DMS153 (cell line): ENCODE measurements around the gene PGD.
A peak's percentile ranks its signal among the peaks of the same experiment; 100 is the strongest.
"Not testable (repeated sequence)": the region's sequence is repeated elsewhere in the genome, so short reads cannot be mapped to it uniquely, and the experiment has no call there.

ENCODE experiments used
- DNase-seq: peaks from one replicate; lab custom pipeline; 2025; lab: John Stamatoyannopoulos, UW

PGD gene

DNA sequence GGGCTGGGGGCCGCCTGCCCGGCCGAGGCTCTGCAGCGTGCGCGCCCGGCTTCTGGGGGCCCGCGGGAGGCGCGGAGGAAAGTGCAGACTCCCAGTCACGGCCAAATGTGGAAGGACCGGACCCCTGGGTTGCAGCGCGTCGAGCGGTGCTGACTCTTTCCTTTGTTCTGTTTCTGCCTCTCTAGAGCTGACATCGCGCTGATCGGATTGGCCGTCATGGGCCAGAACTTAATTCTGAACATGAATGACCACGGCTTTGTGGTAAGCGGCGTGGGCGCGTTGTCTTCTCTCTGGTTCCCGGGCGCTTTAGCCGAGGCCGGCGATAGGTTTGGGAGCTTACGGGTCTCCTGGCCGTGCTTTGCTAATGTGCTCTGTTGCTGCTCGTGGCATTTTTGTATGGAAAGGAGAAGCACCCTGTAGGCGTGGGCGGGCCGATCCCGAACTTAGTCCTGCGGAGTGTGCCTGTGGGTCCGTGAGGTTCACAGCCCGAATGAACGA, 629 bp downstream of the PGD start:
- no peak for DNase-seq

GRCh38 chr1:10400013-10400412, 1.1 kb downstream of the PGD start:
- DNase-seq: no peak

GRCh38 chr1:10401281-10401680, 2.4 kb downstream of the PGD start:
- DNase-seq: no peak

DNA sequence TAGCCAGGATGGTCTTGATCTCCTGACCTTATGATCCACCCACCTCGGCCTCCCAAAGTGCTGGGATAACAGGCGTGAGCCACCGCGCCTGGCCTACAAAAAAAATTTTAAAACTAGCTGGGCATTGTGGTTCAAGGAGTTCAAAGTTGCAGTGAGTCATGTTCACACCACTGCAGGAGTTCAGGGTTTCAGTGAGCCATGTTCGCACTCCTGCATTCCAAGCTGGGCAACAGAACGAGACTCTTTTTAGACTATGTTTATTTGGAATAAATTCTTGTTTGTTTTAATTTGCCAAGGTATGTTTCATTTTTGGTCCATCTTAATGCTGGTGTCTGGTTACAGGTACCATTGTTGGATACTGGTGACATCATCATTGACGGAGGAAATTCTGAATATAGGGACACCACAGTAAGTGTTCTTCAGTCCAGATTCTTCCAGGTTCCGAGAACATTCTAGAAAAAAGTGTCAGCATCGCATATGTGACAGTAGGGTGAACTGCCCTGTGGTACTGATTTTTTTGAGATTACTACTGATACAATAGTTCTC, 3.9 kb downstream of the PGD start:
- DNase-seq: no peak

DNA sequence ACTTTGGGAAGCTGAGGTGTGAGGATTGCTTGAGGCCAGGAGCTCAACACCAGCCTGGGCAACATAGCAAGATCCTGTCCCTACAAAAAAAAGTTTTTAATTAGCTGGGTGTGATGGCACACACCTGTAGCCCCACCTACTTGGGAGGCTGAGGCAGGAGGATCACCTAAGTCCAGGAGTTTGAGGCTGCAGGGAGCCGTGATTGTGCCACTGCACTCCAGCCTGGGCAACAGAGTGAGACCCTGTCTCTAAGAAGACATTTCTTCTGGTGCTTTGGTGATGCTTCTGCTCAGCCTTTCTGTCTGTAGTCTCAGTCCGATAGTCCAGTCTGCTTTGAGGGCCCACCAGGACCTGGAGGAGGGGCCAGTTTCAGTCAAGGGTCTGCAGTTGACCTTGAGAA, 8.3 kb downstream of the PGD start:
- DNase-seq: no peak

DNA sequence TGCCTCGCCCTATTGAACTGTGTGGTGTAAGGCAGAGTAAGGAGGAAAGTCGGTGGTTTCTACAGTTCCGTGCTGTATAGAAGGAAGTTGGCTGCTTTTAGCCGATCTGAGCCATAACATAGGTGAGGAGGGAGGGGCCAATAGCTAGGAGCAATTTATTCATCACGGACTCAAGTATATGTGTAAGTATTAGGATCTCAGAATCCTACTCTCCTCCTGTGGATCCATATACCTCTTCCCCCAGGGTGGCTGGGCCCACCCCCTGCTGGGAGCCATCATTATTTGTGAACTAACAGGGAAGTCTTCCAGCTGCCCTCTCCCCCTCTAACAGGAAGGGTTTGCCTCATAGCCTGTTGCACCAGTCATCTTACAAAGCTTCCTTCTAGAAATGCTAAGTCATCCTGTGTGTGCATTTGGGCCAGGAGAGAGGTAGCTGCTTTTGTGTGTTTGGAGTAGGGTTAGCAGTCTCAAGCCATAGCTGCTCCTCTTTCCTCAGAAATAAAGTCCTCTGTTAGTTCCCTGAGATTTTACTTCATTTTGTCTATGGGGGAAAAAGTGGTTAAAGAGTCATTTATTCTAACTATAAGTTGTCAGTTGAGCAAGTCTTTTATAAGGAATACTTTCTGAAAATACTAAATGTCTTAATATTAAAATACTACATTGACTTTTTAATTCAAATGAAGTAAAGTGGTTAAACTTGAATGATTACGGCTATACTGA, 16.5 kb downstream of the PGD start:
- peak; percentile 18 for DNase-seq

DNA sequence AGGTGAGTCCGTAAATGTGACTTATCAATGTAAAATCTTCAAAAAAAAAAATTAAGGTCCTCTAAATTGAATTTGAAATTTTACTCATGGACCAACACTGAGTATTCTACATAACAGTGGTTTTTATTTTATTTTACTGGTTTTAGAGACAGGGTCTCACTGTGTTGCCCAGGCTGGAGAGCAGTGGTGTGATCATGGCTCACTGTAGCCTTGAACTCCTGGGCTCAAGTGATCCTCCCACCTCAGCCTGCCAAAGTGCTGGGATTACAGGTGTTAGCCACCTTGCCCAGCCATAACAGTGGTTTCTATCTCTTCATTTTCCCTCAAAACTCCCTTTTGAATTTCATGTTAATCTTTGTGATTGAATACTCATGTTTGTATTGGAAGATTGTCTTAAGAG, 17.1 kb downstream of the PGD start:
- DNase-seq: not testable (repeated sequence)

GRCh38 chr1:10418741-10419140, 19.9 kb downstream of the PGD start:
- not testable (repeated sequence) for DNase-seq

DNA sequence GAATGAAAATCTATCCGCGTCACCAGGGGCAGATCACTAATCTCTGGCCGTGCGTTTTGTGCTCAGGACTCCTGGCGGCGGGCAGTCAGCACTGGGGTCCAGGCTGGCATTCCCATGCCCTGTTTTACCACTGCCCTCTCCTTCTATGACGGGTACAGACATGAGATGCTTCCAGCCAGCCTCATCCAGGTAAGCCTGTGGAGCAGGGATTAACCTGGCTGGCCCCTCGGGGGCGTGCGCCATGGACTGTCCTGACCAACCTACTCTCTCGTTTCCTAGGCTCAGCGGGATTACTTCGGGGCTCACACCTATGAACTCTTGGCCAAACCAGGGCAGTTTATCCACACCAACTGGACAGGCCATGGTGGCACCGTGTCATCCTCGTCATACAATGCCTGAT, 20.5 kb downstream of the PGD start:
- DNase-seq: no peak

GRCh38 chr1:10421637-10422036, 22.8 kb downstream of the PGD start:
- DNase-seq: no peak

GRCh38 chr1:10424034-10424433, 25.2 kb downstream of the PGD start:
- DNase-seq: no peak

DNA sequence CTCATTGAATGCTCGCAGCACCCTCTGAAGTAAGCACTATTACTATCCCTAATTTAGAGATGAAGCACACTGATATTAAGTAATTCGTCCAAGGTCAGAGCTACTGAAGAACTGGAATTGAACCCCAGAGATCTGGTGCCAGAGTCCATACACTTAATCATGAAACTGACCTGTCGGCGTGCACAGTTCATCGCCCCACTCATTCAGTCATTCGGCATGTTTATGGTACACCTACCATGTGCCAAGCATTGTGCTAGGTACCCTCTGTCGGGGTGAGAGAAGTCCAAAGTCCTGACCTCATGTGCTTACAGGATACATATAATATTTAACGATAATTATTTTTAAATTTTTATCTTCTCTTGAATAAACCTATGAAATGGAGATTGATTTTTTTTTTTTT, 25.8 kb downstream of the PGD start:
- DNase-seq: no peak

GRCh38 chr1:10425826-10426534, 27.1 kb downstream of the PGD start:
- DNase-seq: not testable (repeated sequence)

- not testable (repeated sequence) for DNase-seq
Measured at GRCh38 chr1:10426535-10426848, 27.6 kb downstream of the PGD start.

GRCh38 chr1:10428984-10429383, 30.1 kb downstream of the PGD start:
- DNase-seq: no peak

- no peak for DNase-seq
Measured at GRCh38 chr1:10429868-10430215, 31.0 kb downstream of the PGD start.

GRCh38 chr1:10430216-10431069, 31.6 kb downstream of the PGD start, which contains the start of gene CENPS:
CENPS (plus strand) TSS chr1:10430433; CDS start chr1:10430518, 85 bp downstream.
- DNase-seq: peak; percentile 80

DNA sequence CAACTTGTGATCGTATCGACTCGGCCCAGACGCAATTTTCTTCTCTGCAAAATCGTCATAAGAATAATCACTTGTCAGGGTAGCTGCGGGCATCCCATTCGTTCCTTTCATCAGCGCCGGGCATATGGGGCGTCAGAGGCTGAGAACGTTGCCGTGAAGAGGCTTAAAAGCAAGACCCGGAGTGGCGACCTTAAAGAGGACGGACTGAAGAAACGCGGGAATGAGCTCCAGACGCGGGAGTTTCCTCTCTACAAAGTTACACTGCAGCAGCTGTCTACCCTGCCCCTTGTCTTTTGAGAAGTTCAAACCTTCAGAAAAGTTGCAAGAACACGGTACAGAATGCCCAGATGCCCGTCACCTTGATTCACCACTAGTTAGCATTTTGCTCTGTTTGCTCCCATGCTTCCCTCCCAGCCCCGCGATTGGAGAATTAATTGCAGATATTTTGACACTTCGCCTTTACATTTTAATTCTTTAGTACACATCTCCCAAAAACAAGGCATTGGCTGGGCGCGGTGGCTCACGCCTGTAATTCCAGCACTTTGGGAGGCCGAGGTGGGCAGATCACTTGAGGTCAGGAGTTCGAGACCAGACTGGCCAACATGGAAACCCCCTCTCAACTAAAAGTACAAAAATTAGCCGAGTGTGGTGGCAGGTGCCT, 32.3 kb downstream of the PGD start:
- no peak for DNase-seq

DNA sequence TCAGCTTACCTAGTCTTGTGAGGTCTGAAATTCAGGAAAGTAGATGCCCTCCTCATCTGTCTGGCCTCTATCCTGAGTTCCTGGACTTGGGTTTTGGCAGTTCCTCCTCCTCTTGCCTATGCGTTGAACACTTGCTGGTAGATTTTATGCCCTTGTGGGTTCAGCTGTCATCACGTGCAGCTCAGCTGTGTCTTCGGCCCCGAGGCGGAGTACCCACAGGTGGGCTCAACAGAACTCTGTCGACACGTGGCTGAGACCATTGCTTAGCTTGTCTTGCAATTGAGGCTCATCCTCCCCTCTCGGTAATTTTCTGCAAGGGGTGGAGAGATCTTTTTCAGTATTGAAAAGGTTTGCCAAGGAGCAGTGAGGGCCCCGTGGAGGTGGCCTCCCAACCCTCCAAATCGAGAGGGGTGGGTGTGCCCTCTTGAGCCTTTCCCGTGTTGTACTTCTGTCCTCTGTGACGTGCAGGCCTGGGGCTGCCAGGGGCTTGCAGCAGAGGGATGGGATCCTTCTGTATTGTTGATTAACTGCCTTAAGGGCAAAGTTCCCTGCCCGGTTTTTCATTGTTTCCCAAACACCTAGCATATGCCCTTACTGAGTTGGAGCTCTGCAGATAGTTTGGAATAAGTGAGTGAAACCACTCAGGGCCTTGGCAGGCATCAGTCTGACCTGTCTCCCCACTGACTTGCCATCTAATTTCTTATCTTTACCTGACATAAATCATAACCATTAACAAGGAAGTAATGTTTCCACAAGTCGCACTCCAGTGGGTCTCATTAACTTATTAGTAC, 34.2 kb downstream of the PGD start:
- no peak for DNase-seq

GRCh38 chr1:10433790-10434189, 34.9 kb downstream of the PGD start:
- DNase-seq: no peak

- DNase-seq: no peak
Measured at GRCh38 chr1:10434590-10434989, 35.7 kb downstream of the PGD start.
